Fibroblast of lung (primary cell): ENCODE measurements around the gene CDH26. TPM values are rescaled to one million over a fixed set of nuclear protein-coding genes. Genes with fewer than 3 reads are reported as not detected.
A peak's percentile ranks its signal among the peaks of the same experiment; 100 is the strongest.

Experiments
- DNase-seq, 2 donors: peaks; one replicate each; pipeline versions ENCODE4 v3.0.0 to v3.0.0-alpha.2; 2010; ENCODE audit warnings: low read depth in 2 of 2
- H2AFZ ChIP-seq: 2 replicates; pipeline ENCODE4 v1.5.1; 2012; ENCODE audit warnings: low read length, control low read depth, inconsistent platforms
- H3K27ac ChIP-seq: 2 replicates; pipeline ENCODE4 v1.5.1; 2011; ENCODE audit warnings: low read length, control low read depth; ENCODE audit not compliant: insufficient read depth
- H3K27me3 ChIP-seq: 2 replicates; pipeline ENCODE4 v1.5.1; 2011; ENCODE audit warnings: mild to moderate bottlenecking, low read length; ENCODE audit not compliant: control insufficient read depth, insufficient read depth
- H3K36me3 ChIP-seq: 2 replicates; pipeline ENCODE4 v1.5.1; 2011; ENCODE audit warnings: low read length; ENCODE audit not compliant: control insufficient read depth, insufficient read depth
- H3K4me1 ChIP-seq: 2 replicates; pipeline ENCODE4 v1.5.1; 2011; ENCODE audit warnings: low read length; ENCODE audit not compliant: control insufficient read depth, insufficient read depth; ENCODE audit errors: extremely low read depth
- H3K4me2 ChIP-seq: 2 replicates; pipeline ENCODE4 v1.5.1; 2011; ENCODE audit warnings: low read length, control low read depth; ENCODE audit not compliant: insufficient read depth; ENCODE audit errors: extremely low read depth
- H3K4me3 ChIP-seq, 4 experiments: fragments of 200-600 bp in 1 of 4; sonication (generic) in 1 of 4; replicated peaks in 1 of 4; 2 replicates each; pipeline ENCODE4 v1.5.1; 2011 to 2016; ENCODE audit warnings: low read length in 4 of 4, low read depth in 3 of 4, mild to moderate bottlenecking in 3 of 4, control low read depth in 2 of 4, inconsistent platforms in 1 of 4, mixed read lengths in 1 of 4; ENCODE audit not compliant: insufficient read depth in 1 of 4; ENCODE audit errors: control extremely low read depth in 1 of 4
- H3K79me2 ChIP-seq: 2 replicates; pipeline ENCODE4 v1.5.1; 2012; ENCODE audit warnings: mild to moderate bottlenecking, low read length, inconsistent platforms; ENCODE audit not compliant: control insufficient read depth, insufficient read depth
- H3K9ac ChIP-seq: 2 replicates; pipeline ENCODE4 v1.5.1; 2011; ENCODE audit warnings: mild to moderate bottlenecking, low read length, control low read depth; ENCODE audit not compliant: insufficient read depth
- H3K9me3 ChIP-seq: 2 replicates; pipeline ENCODE4 v1.5.1; 2012; ENCODE audit warnings: low read depth, low read length; ENCODE audit not compliant: control insufficient read depth, insufficient read depth
- H4K20me1 ChIP-seq: 2 replicates; pipeline ENCODE4 v1.5.1; 2011; ENCODE audit warnings: low read length; ENCODE audit not compliant: control insufficient read depth, insufficient read depth; ENCODE audit errors: extremely low read depth
- CTCF ChIP-seq, 2 donors: IDR thresholded peaks in 1 of 2; conservative IDR thresholded peaks in 1 of 2; 1 replicate in 1 of 2; 2 replicates in 1 of 2; pipeline ENCODE4 v1.5.1; 2011 to 2012; ENCODE audit warnings: low read length in 2 of 2, control low read depth in 1 of 2, inconsistent platforms in 1 of 2, low read depth in 1 of 2, mild to moderate bottlenecking in 1 of 2
- EZH2 ChIP-seq: IDR thresholded peaks from 2 replicates; pipeline ENCODE4 v1.5.1; 2012; ENCODE audit warnings: low read length, control low read depth, mild to moderate bottlenecking; ENCODE audit errors: missing control alignments
- polyA plus RNA-seq, 2 donors: library from polyadenylated mRNA; depleted of rRNA in 1 of 2; stranded (reverse) in 1 of 2; unstranded in 1 of 2; fragments of >200 nt; gene quantifications; 2 replicates each; pipeline ENCODE4 v1.2.1, GENCODE V29; 2011 to 2012; ENCODE audit warnings: missing spikeins in 1 of 2
- total RNA-seq: library from RNA; depleted of rRNA; stranded (reverse); fragments of >200 nt; gene quantifications from 2 replicates; pipeline ENCODE4 v1.2.1, GENCODE V29; 2014

CDH26 gene
- total and polyA plus RNA-seq, 2 donors (not counting 1 experiment from before 2014, with no cell fraction given) = 0.12 to 0.50 TPM

- Histone ChIP-seq H3K36me3 (peaks cover 2% of the 10 kb centered on the region), H4K20me1 (no peaks in the 10 kb centered on the region), H3K79me2 (peaks cover 5% of the 10 kb centered on the region)
Measured at GRCh38 chr20:59935457-59936185, 22.6 kb upstream of the CDH26 start.

GRCh38 chr20:59936409-59936808 lies 21.8 kb upstream of the CDH26 start:
- no peak for DNase-seq
- Histone ChIP-seq H3K27me3 (no peaks in the 10 kb centered on the region), H3K9me3 (no peaks in the 10 kb centered on the region), H3K4me2 (no peak overlapping the region), H2AFZ (no peak overlapping the region), H3K4me1 (peaks cover 4% of the 10 kb centered on the region), H3K4me3 (no peak overlapping the region), H3K27ac (no peak overlapping the region), H4K20me1 (no peaks in the 10 kb centered on the region), H3K9ac (no peak overlapping the region), H3K79me2 (peaks cover 5% of the 10 kb centered on the region), H3K36me3 (peaks cover 2% of the 10 kb centered on the region)
- TF ChIP-seq EZH2 (no peak), CTCF (conservative IDR thresholded peaks at IDR 0.05 in 1 of 2, IDR thresholded peaks at IDR 0.05 in 1 of 2; ENCODE audit: low read depth in 1 of 2, low read length in 2 of 2) (no peak)

More at GRCh38 chr20:59935457-59936185, 22.6 kb upstream of the CDH26 start:
- Histone ChIP-seq H3K9me3 (no peaks in the 10 kb centered on the region), H3K27ac (no peak overlapping the region), H3K27me3 (no peaks in the 10 kb centered on the region), H2AFZ (no peak overlapping the region), H3K4me1 (peaks cover 4% of the 10 kb centered on the region), H3K4me2 (no peak overlapping the region), H3K9ac (no peak overlapping the region), H3K4me3 (no peak overlapping the region)
- DNase-seq = no peak
- TF ChIP-seq EZH2 = no peak

GRCh38 chr20:59937150-59937549 lies 21.1 kb upstream of the CDH26 start:
- Histone ChIP-seq H3K36me3 (peaks cover 2% of the 10 kb centered on the region), H4K20me1 (no peaks in the 10 kb centered on the region), H3K9me3 (no peaks in the 10 kb centered on the region), H3K4me3 (no peak overlapping the region), H3K27me3 (no peaks in the 10 kb centered on the region), H2AFZ (no peak overlapping the region), H3K79me2 (peaks cover 5% of the 10 kb centered on the region), H3K4me1 (peaks cover 7% of the 10 kb centered on the region), H3K4me2 (peak overlapping the region; percentile 15), H3K27ac (no peak overlapping the region), H3K9ac (no peak overlapping the region)
- TF ChIP-seq EZH2 = no peak
- TF ChIP-seq CTCF (conservative IDR thresholded peaks at IDR 0.05 in 1 of 2, IDR thresholded peaks at IDR 0.05 in 1 of 2; ENCODE audit: low read depth in 1 of 2, low read length in 2 of 2) = no peak
- no peak for DNase-seq
